Neural progenitor cell (in vitro differentiated cells): ENCODE data around the gene LINC01488.

Source experiments
- EZH2phosphoT487 ChIP-seq: fragments of 200-600 bp; sonication (generic); IDR thresholded peaks from 2 replicates; pipeline ENCODE4 v1.6.1; 2017; ENCODE audit warnings: antibody characterized with exemption
- TF ChIP-seq, protein P1 (sequence below): fragments of 200-600 bp; sonication (generic); IDR thresholded peaks from 2 replicates; pipeline ENCODE4 v1.5.1; 2017; ENCODE audit warnings: antibody characterized with exemption, mild to moderate bottlenecking

DNA sequence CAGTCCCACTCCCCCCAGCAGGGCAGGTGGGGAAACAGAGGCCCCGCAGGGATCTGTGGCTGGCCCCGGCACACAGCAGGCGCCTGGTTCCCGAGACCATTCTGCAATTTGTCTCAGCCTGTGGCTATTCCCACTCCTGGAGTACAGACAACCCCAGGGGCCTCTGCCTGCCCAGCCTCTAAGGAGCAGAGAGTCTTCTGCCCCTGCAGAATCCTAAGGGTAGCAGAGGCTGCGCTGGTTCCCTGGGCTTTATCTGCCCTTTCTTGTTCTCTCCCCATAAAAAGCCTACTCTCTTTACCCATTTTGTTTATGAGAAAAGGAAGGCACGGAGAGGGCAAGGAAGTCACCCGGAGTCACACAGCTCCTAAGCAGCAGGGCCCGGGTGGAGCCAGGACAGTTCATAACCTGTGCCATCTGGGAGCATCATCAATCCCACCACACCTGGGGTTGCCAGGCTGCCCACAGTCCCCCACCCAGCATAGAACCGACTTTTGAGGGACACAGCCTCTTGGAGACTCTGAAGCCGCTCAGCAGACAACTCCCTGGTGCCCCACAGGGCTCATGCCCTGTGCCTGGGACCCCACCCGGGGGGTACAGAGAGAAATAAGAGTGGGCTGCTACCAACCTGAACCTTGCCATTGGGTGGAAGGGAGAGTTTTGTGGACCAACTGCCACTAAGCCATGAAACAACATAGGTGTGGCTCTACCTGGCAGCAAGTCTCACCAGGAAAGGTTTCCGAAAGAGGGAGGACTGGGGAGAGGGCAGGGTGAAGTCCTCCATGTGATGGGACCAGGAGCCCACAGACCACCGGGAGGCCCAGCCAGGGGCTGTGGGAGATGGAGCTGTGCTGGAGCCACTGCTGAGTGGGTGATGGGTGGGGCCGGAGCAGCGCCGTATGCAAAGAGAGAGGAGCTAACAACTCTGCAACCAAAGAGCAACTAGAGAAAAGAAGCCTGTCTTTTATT lies 17.2 kb upstream of the LINC01488 start:
- TF ChIP-seq, protein P1, sequence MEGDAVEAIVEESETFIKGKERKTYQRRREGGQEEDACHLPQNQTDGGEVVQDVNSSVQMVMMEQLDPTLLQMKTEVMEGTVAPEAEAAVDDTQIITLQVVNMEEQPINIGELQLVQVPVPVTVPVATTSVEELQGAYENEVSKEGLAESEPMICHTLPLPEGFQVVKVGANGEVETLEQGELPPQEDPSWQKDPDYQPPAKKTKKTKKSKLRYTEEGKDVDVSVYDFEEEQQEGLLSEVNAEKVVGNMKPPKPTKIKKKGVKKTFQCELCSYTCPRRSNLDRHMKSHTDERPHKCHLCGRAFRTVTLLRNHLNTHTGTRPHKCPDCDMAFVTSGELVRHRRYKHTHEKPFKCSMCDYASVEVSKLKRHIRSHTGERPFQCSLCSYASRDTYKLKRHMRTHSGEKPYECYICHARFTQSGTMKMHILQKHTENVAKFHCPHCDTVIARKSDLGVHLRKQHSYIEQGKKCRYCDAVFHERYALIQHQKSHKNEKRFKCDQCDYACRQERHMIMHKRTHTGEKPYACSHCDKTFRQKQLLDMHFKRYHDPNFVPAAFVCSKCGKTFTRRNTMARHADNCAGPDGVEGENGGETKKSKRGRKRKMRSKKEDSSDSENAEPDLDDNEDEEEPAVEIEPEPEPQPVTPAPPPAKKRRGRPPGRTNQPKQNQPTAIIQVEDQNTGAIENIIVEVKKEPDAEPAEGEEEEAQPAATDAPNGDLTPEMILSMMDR: no peak
- no peak for TF ChIP-seq EZH2phosphoT487
